Activated CD4-positive, alpha-beta T cell treated with anti-CD3 and anti-CD28 coated beads for 24 hours (primary cell): Measurements from ENCODE around the gene ZNF653.

ENCODE experiments used
- DNase-seq, 2 donors: peaks; one replicate each; pipeline ENCODE4 v3.0.0-alpha.2; 2020; ENCODE audit warnings: low read depth in 2 of 2

Gene ZNF653, protein sequence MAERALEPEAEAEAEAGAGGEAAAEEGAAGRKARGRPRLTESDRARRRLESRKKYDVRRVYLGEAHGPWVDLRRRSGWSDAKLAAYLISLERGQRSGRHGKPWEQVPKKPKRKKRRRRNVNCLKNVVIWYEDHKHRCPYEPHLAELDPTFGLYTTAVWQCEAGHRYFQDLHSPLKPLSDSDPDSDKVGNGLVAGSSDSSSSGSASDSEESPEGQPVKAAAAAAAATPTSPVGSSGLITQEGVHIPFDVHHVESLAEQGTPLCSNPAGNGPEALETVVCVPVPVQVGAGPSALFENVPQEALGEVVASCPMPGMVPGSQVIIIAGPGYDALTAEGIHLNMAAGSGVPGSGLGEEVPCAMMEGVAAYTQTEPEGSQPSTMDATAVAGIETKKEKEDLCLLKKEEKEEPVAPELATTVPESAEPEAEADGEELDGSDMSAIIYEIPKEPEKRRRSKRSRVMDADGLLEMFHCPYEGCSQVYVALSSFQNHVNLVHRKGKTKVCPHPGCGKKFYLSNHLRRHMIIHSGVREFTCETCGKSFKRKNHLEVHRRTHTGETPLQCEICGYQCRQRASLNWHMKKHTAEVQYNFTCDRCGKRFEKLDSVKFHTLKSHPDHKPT

DNA sequence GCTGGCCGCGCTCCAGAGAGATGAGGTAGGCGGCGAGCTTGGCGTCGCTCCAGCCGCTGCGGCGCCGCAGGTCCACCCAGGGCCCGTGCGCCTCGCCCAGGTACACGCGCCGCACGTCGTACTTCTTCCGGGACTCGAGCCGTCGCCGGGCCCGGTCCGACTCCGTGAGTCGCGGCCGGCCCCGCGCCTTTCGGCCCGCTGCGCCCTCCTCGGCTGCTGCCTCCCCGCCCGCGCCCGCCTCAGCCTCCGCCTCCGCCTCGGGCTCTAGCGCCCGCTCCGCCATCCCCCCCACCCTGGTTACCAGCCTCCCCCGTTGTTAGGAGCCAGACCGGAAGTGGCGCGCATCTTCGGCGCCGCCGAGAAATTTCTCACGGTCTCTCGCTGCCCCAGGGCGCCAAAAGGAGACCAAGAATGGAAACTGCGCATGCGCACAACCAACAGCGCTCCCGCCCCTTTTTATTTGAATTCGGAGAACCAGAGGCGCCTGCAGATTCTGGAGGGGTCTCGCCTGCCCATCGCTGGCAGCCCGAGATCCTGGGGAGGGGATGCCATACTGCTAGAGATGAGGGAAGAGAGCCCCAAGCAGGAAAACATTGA lies at the start of gene ZNF653:
Gene ZNF653, minus strand, starts transcription at position 336 of the 597 bp plus-strand sequence. Its CDS starts 53 bp downstream, at position 283.
- DNase-seq, result peak; percentile 90

DNA sequence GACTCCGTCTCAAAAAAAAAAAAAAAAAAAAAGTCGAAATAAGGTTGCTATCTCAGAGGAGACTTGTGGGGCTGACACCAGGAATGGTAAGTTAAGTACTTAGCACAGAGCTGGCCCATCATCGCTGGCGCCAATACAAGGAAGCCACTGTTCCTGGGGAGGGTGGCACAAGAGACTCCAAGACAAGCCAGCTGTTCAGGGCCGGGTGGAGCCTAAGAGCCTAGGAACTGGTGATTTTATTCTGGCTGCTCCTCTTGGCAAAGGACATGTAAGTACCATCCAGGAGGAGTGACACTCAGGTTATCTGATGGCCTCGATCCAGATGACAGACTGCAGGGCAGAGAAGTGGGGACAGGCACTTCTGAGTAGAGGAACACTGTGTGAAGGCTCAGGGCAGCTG lies 49.6 kb upstream of the ZNF653 start:
- no peak for DNase-seq

DNA sequence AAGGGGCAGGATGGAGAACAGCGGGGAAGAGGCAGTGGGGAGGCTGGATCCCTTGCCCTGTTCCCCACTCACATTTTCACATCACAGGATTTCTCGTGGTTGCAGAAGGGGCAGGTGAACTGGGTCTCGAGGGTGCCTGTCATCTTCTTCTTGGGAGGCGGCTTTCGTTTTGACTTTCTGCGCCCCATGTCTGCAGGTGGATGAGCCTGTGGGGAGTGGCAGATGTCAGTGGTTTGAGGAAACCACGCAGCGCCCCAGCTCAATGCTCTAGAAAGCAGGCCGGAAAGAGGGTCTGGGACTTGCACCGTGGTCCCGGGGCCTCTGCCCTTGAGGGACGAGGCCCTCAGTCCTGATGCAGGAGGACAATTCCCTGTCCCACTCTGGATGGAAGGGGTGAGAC lies 48.5 kb upstream of the ZNF653 start:
- no peak for DNase-seq

DNA sequence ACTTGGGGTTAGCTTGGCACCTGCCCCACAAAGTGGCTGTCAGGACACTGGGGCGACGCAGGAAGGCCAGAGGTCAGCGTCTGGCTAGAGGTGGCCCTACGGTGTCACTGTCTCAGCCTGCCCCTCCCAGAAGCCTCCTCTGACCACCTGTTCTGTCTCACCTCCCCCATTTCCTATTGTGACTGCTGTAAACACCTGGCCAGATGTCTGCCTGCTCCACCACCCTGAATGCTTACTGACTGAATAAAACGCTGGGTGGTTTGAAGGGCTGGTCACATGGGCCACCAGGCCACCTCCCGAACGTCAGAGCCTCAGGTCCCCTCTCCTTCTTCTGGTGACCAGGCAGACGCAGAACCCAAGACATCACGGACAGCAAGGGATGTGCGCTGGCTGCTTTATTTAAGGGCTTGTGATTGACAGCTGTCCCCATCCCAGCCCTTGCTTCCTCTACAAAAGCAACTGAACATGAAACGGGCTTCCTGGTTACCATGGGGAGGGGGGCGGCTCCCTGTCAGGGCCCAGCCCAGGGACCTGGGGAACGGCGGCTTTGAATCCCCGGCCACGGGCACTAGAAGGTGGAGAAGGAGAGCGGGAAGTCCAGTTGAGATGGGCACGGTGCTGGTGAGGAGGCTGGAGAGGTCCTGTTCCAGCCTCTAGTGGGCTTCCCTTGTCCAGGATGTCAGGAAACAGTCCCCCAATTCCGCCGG lies 47.2 kb upstream of the ZNF653 start:
- DNase-seq, result no peak

DNA sequence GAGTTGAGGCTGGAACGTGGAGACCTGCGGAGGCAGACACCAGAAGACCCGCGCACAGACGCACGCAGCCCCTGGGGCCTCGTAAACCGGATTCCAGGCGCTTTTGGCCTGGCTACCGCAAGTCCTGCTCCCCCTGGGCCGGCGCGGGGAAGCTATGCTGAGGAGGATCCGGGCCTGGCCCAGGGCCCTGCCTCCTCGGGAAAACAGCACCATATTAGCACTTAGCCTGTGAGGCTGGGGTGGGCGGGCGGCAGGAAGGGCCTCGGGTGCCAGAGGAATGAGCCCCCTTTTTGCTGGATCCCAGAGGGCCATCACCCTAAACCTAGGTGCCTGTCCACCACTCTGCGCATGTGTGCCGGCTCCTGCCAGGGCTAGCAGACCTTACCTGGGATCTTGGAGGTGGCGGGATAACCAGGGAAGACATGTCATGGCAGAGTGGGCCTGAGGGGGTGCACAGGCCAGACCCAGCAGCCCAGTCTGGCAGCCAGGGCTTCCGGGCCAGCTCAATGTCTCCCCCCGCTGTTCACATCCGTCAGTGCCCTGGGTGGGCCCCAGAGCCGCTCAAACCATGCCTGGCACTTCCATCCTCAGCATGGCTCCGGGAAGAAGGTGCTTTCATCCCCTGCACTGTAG lies 46.1 kb upstream of the ZNF653 start:
- no peak for DNase-seq

DNA sequence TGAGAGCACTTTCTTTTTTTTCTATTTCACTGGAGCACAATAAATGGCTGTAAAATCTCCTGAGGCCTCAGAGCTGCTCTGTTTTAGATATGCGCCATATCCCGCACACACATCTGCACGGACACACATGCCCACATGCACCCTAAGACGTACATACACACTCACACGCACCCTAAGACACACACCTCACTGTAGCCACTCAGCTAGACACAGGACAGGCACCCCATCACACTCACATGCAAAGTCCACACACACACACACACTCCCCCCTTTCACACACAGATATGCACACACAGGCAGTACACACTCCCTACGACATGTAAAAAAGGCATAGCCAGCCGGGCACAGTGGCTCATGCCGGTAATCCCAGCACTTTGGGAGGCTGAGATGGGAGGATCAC lies 44.6 kb upstream of the ZNF653 start:
- DNase-seq, result no peak

DNA sequence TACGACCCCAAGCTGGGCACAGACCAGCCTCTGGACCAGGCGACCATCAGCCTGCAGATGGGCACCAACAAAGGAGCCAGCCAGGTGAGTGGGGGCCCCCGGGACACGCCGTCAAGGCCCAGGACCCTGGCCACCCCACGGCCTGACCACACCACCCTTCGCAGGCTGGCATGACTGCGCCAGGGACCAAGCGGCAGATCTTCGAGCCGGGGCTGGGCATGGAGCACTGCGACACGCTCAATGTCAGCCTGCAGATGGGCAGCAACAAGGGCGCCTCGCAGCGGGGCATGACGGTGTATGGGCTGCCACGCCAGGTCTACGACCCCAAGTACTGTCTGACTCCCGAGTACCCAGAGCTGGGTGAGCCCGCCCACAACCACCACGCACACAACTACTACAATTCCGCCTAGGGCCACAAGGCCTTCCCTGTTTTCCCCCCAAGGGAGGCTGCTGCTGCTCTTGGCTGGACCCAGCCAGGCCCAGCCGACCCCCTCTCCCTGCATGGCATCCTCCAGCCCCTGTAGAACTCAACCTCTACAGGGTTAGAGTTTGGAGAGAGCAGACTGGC lies 43.8 kb upstream of the ZNF653 start:
- DNase-seq, result no peak

DNA sequence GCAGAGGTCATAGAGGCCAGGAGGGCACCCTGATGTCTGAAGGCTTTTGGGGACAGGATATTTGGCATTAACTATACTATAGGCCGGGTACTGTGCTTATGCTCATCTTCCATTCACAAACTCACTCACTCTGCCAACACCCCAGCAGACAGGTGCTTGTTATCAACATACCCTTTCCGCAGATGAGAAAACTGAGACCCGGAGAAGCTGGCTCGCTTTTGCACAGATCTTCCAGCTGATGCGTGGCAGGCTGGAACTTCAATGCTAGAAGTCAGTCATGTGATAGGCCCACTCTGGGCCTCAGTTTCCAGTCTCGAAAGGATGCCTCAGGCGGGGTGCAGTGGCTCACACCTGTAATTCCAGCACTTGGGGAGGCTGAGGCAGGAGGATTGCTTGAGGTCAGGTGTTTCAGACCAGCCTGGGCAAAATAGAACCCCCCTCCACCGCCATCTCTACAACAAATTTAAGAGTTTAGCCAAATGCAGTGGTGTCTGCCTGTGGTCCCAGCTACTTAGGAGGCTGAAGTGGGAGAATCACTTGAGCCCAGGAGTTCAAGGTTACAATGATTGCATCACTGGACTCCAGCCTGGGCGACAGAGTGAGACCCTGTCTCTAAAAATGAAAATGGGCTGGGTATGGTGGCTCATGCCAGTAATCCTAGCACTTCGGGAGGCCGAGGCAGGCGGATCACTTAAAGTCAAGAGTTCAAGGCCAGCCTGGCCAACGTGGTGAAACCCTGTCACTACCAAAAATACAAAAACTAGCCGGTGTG lies 42.5 kb upstream of the ZNF653 start:
- no peak for DNase-seq

DNA sequence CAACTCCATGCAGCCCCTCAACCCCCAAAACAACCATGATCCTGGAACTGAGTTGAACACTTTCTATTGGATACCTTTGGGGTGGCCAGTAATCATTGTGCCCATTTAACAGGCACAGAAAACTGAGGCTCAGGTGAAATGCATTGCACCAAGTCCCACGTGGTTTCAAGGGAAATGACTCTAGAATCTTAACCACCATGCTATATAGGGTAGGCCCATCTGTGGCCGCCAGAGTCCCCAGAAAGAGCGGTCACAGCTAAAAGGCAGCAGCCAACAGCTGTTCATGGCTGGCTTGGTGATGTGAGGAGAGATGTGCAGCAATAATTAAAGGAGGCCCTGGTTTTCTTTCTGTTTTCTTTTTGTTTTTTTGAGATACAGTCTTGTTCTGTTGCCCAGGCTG lies 35.6 kb upstream of the ZNF653 start:
- DNase-seq, result no peak

DNA sequence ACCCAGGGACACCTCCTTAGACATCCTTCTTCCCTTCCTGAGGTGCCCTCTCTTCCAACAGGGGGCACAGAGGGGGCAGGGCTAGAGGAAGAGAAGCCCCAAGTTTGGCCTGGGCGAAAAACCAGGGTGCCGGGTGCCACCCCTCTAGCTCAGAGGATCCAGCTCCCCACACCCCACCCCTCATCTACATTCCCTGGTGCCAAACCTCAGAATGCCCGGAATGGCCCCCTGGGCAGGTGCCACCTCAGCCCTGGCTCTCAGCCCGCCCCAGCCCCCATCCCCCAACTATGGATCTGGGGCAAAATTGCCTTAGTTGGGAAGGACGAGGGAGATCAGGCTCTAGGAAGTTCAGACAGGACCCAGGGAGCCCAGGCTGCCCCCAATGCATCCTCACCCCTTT lies 35.0 kb upstream of the ZNF653 start:
- DNase-seq, result no peak

DNA sequence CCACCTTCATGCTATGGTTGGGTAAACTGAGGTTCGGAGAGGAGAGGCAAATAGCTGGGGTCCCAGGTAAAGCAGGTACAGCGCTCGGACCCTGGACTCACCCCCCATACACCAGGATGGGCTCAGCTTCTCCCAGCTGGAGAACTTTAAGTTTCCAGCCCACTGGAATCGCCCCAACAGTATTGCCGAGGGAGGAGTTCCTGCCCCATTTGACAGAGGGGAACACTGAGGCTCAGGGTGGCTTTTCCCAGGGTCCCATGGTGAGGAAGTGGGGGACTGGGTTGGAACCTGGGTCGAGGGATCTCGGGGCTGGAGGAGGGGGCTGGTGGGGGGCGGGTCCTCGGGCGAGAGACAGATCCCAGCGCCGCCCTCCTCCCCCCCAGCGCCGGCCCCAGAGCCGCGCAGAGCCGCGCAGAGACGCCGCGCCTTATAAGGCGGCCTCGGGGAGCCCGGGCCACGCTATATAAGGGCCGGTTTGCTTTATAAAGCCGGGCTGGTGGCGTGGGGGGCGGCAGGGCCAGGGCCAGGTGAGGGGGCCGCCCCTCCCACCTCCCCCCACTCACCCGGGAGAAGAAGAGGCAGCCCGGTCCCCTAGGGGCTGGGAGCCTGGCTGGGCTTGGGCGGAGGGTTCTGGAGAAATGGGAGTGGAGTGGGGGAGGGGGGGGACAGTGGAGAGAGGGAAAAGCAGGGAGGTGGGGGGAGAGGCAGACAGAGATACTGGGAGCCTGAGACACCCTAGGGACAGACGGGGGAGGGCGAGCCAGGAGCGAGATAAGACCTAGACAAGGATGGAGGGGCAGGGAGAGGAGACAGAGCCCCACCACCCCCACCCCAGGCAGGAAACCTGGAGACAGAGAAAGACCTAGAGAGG lies 34.1 kb upstream of the ZNF653 start:
- no peak for DNase-seq

DNA sequence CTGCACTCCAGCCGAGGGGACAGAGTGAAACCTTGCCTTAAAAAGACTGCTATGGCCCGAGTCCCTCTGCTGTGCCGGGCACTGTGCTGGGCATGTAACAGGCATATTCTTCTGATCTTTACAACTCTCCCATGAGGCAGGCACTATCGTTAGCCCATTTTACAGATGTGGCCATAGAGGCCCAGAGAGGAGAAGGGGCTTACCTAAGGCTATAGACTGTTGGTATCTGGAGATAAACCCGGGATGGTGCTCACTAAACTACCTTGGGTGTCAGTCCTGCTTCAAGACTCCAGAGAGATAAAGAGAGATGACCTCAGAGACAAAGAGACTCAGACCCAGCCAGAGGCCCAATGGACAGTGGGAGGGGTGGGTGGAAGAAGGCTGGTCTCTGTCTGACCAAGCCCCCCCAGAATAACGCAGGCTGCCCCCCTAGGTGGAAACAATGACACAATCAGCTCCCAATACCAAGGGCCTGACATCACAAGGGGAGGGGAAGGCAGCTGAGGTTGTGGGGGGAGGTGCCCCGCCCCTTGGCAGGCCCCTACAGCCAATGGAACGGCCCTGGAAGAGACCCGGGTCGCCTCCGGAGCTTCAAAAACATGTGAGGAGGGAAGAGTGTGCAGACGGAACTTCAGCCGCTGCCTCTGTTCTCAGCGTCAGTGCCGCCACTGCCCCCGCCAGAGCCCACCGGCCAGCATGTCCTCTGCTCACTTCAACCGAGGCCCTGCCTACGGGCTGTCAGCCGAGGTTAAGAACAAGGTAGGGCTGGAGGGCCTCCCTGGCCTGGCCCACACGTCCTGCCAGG lies 32.8 kb upstream of the ZNF653 start, which contains the start of gene CNN1:
Gene CNN1, plus strand, starts transcription at position 620 of the 805 bp plus-strand sequence. Its CDS starts 77 bp downstream, at position 697.
- DNase-seq, result no peak

DNA sequence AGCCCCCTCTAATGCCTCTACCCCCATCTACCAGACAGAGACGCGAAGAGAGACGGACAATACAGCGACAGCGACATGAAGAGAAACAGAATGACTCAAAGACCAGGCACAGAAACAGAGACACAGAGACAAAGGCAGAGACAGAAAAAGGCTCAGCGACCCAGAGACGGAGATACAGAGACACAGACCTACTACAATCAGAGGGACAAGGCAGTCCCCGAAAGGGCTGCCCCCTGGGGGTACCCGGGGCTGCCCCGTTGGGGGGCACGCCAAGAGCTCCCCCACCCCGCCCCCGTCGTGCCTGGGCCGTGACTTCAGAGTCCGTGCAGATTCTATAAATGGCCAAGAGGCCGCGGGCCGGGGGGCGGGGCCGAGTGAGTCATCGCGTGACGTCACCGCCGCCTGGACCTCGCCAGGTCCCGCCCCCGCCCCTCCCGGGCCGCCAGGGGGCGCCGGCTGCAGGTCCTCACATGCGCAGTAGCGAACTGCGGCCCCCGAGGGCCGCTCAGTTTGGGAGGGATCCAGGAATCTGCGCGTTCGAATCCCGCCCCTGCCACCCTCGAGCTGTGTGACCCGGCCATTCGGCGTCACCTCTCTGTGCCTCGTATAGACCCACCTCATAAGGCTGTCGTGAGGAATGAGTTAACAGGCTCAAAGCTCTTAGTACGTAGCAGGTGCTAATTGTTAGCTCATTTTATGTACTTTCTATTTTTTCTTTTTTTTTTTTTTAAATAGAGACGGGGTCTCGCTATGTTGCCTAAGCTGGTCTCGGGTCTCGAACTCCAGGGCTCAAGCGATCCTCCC lies 30.4 kb upstream of the ZNF653 start:
- peak; percentile 72 to 82 for DNase-seq

DNA sequence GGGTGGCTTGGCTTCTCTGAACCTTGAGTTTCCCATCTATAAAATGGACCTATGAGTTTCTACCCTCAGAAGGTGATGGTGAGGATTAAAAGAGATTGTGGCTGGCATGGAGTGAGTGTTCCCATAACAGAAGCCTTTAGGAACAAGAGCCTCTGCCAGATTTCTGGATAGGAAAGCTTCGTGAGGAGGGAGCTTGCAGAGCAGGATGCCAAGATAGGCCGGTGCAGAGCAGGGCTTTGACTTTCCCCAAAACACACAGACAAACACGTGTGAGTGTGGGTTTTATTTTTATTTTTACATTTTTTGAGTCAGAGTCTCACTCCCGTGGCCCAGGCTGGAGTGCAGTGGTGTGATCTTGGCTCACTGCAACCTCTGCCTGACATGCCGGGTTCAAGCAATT lies 29.3 kb upstream of the ZNF653 start:
- DNase-seq, result no peak

DNA sequence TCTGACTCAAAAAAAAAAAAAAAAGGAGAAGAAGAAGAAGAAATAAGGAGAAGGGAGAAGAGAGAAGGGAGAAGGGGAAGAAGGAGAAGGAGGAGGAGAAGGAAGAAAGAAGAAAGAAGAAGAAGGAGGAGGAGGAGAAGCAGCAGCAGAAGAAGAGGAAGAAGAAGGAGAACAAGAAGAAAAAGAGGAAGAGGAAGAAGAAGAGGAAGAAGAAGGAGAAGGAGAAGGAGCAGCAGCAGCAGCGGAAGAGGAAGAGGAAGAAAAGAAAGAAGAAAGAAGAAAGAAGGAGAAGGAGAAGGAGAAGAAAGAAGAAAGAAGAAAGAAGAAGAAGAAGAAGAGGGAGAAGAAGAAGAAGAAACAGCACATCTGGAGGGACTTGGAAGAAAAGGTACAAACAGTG lies 28.9 kb upstream of the ZNF653 start:
- no peak for DNase-seq

DNA sequence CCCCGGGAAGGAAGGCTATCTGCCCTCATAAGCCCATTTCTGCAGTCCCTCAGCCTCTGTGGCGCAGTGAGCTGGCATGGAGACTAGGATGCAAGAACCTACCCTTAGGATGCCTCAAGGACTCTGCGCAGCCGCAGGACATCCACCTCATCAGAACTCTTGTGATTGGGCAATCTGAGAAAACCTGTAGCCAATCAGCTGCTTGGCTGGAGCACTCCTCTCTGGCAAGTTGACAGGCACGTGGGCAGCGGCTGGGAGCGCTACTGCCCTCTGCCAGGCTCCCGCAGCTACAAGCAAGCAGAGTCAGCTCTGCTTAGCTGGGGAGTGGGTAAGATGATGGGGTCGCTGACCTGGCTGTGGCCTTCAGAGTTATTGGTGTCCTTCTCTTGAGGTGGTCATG lies 24.8 kb upstream of the ZNF653 start:
- peak in 1 of 2 donors; percentile 39 for DNase-seq

DNA sequence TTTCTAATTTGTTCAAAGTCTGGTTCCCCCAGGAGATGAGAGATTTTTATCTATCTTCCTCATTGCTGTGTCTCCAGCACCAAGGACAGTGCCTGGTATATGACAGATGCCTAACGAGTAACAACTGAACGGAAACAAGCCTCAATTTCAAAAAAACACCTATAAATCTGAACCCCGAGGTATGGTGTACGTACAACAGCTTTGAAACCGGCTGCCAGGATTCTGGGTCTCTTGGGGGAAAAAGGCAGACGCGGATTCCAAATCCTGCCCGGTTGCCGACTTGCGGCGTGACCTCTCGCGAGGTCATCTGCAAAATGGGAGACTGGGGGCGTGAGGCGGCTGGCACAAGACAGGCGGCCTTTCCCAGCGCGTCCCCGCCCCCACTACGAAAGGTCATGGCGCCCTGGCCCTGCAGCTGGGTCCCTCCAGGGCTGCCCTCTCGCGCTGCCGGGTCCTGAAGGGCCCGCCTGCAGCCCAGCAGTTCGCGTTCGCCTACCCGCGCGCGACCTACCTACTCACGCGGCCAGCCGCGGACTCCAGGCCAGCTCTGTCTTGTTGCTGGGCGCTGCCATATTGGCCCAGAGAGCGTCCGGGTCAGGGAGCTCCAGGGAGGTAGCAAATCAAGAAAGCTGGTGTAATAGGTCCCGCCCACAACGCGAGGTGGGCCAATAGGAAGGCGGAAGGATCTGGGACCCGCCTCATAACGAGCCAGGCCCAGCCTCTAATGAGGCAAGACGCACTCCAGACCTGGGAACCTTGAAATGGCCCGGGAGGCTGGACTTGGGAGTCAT lies 23.1 kb upstream of the ZNF653 start, which contains the start of gene ECSIT:
Gene ECSIT, minus strand, starts transcription at position 584 of the 791 bp plus-strand sequence. CDS start 9,964 bp downstream, outside the sequence.
- peak; percentile 88 to 90 for DNase-seq
